GM12892 (cell line): ENCODE results near the gene GADD45GIP1.

Source experiments
- POLR2A ChIP-seq: IDR thresholded peaks from 2 replicates; pipeline ENCODE4 v1.6.1; 2011; ENCODE audit warnings: low read depth, low read length, control low read depth
- POLR2AphosphoS5 ChIP-seq: IDR thresholded peaks from 2 replicates; pipeline ENCODE4 v1.6.1; 2011; ENCODE audit warnings: low read depth, low read length, control low read depth
- TAF1 ChIP-seq: IDR thresholded peaks from 2 replicates; pipeline ENCODE4 v1.6.1; 2011; ENCODE audit warnings: low read depth, mild to moderate bottlenecking, control low read depth, low read length, borderline replicate concordance

DNA sequence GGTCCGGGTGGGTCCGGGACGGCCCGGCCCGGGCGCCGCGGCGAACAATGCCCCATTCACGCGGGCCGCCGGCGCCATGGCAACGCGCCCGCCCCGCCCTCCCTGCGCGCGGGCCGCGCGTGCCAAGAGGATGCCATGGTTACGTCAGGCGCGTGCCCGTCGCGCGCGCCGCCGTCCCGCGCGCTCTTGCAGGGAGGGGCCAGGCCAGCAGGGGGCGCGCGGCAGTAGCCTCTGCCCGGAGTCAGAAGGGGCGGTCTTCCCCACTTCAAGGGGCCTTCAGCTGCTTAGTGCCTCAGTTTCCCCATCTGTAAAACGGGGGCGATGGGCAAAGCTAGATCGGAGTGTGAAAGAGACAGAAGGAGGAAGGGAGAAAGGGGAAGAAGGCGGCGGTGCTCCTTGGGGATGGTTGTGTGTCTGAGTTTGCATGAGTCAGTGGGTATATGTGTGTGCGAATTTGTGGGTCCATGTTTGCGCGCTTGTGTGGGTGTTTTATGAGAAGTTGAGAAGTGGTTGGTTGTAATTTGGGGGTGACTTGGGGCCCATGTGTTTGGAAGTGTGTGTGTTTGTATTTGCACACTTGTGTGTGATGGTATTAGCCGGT is 26.6 kb upstream of the GADD45GIP1 start:
- TF ChIP-seq TAF1 (no peak), POLR2A (no peak), POLR2AphosphoS5 (no peak)
